ENCODE data around the gene FH. TPM values are rescaled to one million over a fixed set of nuclear protein-coding genes. Genes with fewer than 3 reads are reported as not detected.

FH gene
- polyA plus RNA-seq, 2 of the 4 experiments (the other 2 are of a cell fraction) = 98.7 to 99.8 TPM

DNA sequence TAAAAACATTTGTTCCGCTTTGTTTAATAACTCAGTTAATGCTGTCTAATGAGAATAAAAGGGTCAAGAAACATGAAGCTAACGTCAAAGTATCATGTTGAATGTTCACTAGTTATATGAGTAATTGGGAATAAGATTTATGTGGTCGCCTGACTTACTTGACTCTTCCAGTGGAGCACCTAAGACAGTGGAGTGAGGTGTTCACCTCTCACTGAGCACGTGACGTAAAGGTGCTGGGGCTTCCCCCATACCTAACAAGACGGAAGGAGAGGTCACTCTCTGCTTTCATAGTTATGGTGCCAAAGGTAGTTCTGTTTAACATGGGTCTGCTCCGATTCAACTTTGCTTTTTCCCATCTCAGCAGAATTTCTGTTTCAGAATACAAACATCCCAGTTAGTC, 13.3 kb upstream of the FH start:
- ATAC-seq (no peak), DNase-seq (ENCODE audit: low read depth in 1 of 2, low spot score in 1 of 2) (no peak), FAIRE-seq (no peak)
- H3K9me3 ChIP-seq = no peaks in the 10 kb centered on the region
- no peak overlapping the region for H3K4me3 ChIP-seq
- CTCF ChIA-PET = interaction anchor here (0.7 to 2.3 kb wide), 5 partner anchors 21 to 301 kb away, joined by 3 to 14 read pairs (median 5); no protein-coding TSS in a partner anchor
- TF ChIP-seq MAFK (IDR thresholded peaks at IDR 0.05; ENCODE audit: partially characterized antibody) (peak; percentile 45), TFCP2L1 (CRISPR knock-in tag; IDR thresholded peaks at IDR 0.05) (no peak)
- no peak overlapping the region for H3K27ac ChIP-seq
- 89% methylated on average over 7 of the region's 7 CpGs for WGBS (ENCODE audit: missing lambda C conversion rate)
- POLR2A ChIA-PET = interaction anchor here (0.6 to 1.0 kb wide), 2 partner anchors 83 to 95 kb away, joined by 3 read pairs; no protein-coding TSS in a partner anchor
- 0 out of 3 replicates have a peak, but pooled peaks cover 10% of the 10 kb centered on the region for H3K4me1 ChIP-seq
- no peak overlapping the region for H3K4me2 ChIP-seq

DNA sequence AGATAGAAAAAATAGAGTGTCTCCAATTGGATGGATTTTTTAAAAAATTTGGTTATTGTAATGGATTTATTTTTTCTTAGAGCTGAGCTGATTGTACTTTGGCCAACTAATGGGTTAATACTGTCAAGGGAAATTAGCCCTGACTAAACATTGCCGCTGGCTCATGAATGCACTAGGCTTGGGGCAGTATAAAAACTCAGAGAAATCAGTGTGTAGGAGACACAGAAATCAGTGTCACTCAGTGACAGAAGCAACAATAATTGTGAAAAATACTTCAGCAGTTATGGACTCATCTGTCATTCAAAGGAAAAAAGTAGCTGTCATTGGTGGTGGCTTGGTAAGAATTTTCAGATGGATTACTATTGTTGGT, 12.6 kb upstream of the FH start, which contains the start of gene KMO:
KMO (plus strand) TSS at position 217 of the 370 bp plus-strand sequence; CDS start at position 284, 67 bp downstream.
- Histone ChIP-seq H3K4me3 (peak within 1 kb of the TSS; percentile 50), H3K4me2 (peak within 1 kb of the TSS; percentile 91), H3K4me1 (0 out of 3 replicates have a peak, but pooled peaks cover 10% of the 10 kb centered on the region), H3K27ac (peak within 1 kb of the TSS; percentile 71 to 76), H3K9me3 (no peaks in the 10 kb centered on the region)
- ATAC-seq (peak in 1 of 2 experiments; percentile 55; a peak in 3 of 6 replicates), FAIRE-seq (no peak), DNase-seq (ENCODE audit: low read depth in 1 of 2, low spot score in 1 of 2) (no peak)
- TF ChIP-seq, protein P1, sequence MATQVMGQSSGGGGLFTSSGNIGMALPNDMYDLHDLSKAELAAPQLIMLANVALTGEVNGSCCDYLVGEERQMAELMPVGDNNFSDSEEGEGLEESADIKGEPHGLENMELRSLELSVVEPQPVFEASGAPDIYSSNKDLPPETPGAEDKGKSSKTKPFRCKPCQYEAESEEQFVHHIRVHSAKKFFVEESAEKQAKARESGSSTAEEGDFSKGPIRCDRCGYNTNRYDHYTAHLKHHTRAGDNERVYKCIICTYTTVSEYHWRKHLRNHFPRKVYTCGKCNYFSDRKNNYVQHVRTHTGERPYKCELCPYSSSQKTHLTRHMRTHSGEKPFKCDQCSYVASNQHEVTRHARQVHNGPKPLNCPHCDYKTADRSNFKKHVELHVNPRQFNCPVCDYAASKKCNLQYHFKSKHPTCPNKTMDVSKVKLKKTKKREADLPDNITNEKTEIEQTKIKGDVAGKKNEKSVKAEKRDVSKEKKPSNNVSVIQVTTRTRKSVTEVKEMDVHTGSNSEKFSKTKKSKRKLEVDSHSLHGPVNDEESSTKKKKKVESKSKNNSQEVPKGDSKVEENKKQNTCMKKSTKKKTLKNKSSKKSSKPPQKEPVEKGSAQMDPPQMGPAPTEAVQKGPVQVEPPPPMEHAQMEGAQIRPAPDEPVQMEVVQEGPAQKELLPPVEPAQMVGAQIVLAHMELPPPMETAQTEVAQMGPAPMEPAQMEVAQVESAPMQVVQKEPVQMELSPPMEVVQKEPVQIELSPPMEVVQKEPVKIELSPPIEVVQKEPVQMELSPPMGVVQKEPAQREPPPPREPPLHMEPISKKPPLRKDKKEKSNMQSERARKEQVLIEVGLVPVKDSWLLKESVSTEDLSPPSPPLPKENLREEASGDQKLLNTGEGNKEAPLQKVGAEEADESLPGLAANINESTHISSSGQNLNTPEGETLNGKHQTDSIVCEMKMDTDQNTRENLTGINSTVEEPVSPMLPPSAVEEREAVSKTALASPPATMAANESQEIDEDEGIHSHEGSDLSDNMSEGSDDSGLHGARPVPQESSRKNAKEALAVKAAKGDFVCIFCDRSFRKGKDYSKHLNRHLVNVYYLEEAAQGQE (IDR thresholded peaks at IDR 0.05) = no peak
- TF ChIP-seq SREBF2 (IDR thresholded peaks at IDR 0.05) = no peak
- no peak for TF ChIP-seq EHF (CRISPR knock-in tag; IDR thresholded peaks at IDR 0.05)
- no peak for TF ChIP-seq HOXB5 (CRISPR knock-in tag; IDR thresholded peaks at IDR 0.05)
- ChIA-PET CTCF (interaction anchor here (0.7 to 2.3 kb wide), 5 partner anchors 21 to 302 kb away, joined by 3 to 14 read pairs (median 5); no protein-coding TSS in a partner anchor), POLR2A (interaction anchor here (0.5 to 1.0 kb wide), 4 partner anchors 72 to 95 kb away, joined by 3 to 7 read pairs (median 3); no protein-coding TSS in a partner anchor)
- 8% methylated on average over 1 of the region's 1 CpG for WGBS (ENCODE audit: missing lambda C conversion rate)

GRCh38 chr1:241531195-241532161, 11.9 kb upstream of the FH start:
- H3K9me3 ChIP-seq = no peaks in the 10 kb centered on the region
- ChIA-PET CTCF (interaction anchor here (0.5 to 2.3 kb wide), 17 partner anchors 10 to 456 kb away, joined by 3 to 14 read pairs (median 4); partner anchors contain the start of gene FH), POLR2A (interaction anchor here (0.5 to 1.0 kb wide), 3 partner anchors 73 to 84 kb away, joined by 3 to 7 read pairs (median 3); no protein-coding TSS in a partner anchor)
- FAIRE-seq = peak; percentile 78
- peak; percentile 92 to 95 for ATAC-seq
- 0 out of 3 replicates have a peak, but pooled peaks cover 10% of the 10 kb centered on the region for H3K4me1 ChIP-seq
- peak overlapping the region; percentile 71 to 76 for H3K27ac ChIP-seq
- H3K4me3 ChIP-seq = peak overlapping the region; percentile 50
- 2% methylated on average over 11 of the region's 11 CpGs for WGBS (ENCODE audit: missing lambda C conversion rate)
- peak; percentile 17 to 77 for DNase-seq (ENCODE audit: low read depth in 1 of 2, low spot score in 1 of 2)
- H3K4me2 ChIP-seq = peak overlapping the region; percentile 91
- peak; percentile 93 for TF ChIP-seq RAD21 (conservative IDR thresholded peaks at IDR 0.05 in 1 of 2, IDR thresholded peaks at IDR 0.05 in 1 of 2)
- no peak for TF ChIP-seq NFE2L2 (conservative IDR thresholded peaks at IDR 0.05; ENCODE audit: low read length)
- no peak for TF ChIP-seq MAZ (IDR thresholded peaks at IDR 0.05; ENCODE audit: borderline replicate concordance, low read depth, low read length)
- TF ChIP-seq ZC3H11A (IDR thresholded peaks at IDR 0.05) = no peak
- TF ChIP-seq SREBF2 (IDR thresholded peaks at IDR 0.05) = no peak
- TF ChIP-seq RFX5 (IDR thresholded peaks at IDR 0.05) = 0 out of 2 replicates have a peak, but pooled peaks have one; percentile 37
- no peak for TF ChIP-seq ZNF302 (CRISPR knock-in tag; IDR thresholded peaks at IDR 0.05)
- TF ChIP-seq CTCF (IDR thresholded peaks at IDR 0.05) = peak; percentile 93
- TF ChIP-seq CEBPB (IDR thresholded peaks at IDR 0.05) = peak in 1 of 2 experiments; percentile 45; a peak in 1 of 4 replicates
- TF ChIP-seq PHF8 (IDR thresholded peaks at IDR 0.05; ENCODE audit: borderline replicate concordance, low read depth) = no peak
- no peak for TF ChIP-seq POLR2A (IDR thresholded peaks at IDR 0.05; ENCODE audit: low read length)
- TF ChIP-seq SMC3 (IDR thresholded peaks at IDR 0.05) = peak; percentile 90
- TF ChIP-seq MYC (IDR thresholded peaks at IDR 0.05; ENCODE audit: borderline replicate concordance, low read length) = no peak
- no peak for TF ChIP-seq JUNB (IDR thresholded peaks at IDR 0.05)
- no peak for TF ChIP-seq BHLHE40 (IDR thresholded peaks at IDR 0.05; ENCODE audit: low read depth, low read length)
- TF ChIP-seq, protein P2, sequence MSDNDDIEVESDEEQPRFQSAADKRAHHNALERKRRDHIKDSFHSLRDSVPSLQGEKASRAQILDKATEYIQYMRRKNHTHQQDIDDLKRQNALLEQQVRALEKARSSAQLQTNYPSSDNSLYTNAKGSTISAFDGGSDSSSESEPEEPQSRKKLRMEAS (IDR thresholded peaks at IDR 0.05) = no peak
- TF ChIP-seq, protein P3, sequence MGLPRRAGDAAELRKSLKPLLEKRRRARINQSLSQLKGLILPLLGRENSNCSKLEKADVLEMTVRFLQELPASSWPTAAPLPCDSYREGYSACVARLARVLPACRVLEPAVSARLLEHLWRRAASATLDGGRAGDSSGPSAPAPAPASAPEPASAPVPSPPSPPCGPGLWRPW (IDR thresholded peaks at IDR 0.05) = no peak
- no peak for TF ChIP-seq FOSL2 (IDR thresholded peaks at IDR 0.05)
- TF ChIP-seq FOSL2 (CRISPR knock-in tag; IDR thresholded peaks at IDR 0.05) = no peak
